ENCODE measurements around the gene RNU1-1.
"Not testable (repeated sequence)": the region's sequence is repeated elsewhere in the genome, so short reads cannot be mapped to it uniquely, and the experiment has no call there.

RNU1-1 gene

DNA sequence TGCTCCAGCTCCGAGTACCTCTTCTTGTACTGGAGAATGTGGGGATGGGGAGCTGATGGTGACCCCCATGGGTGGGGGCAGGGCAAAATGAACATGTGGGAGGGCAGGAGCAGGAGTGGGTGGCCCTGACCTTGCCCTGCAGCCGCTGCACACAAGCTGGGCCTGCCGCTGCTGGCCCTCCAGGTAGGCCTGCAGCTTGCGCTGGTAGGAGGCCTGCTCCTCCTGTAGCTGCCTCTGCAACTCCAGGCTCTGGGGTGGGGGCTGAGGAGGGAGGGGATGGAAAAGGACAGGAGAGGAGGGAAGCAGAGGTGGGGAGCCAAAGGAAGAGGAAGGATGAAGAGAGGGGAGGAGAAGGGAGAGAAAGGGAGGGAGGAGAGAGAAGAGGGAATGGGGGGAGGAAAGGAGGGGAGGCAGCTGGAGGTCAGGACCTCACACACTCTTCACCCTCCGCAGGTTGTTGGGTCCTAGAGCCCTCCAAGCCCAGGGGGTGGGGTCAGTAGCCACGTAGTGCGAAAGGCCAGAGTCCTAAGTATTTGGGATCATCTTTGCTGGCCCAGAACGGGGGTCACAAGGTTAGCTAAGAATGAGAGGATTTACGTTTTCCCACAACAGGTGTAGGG is 22.9 kb downstream of the RNU1-1 start:
- no peak for DNase-seq

DNA sequence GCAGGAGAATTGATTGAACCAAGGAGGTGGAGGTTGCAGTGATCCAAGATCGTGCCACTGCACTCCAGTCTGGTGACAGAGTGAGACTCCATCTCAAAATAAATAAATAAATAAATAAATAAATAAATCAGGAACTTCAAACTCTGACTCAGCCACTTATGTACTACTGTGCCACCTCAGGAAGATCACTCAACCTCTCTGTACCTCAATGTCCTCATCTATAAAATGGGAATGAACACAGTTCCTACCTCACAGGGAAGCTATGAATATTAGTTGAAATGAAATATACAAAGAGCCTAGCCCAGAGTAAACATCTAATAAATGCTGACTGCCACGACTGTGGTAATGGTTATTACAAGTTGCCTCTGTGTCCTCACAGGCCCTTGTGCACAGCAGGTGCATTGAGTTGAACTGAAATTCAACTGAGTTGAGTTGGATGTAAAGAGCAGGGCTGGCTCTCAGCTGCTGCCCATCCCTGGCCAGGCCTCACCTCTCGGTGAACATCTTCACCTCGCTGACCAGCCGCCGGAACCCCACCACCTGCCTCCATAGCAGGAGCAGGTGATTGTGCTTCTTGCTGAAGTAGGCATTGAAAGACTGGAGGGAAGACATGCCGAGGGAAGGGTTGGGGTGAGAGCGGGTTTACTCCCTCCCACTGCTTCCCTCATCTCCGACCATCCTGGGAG is 24.7 kb downstream of the RNU1-1 start:
- not testable (repeated sequence) for DNase-seq

DNA sequence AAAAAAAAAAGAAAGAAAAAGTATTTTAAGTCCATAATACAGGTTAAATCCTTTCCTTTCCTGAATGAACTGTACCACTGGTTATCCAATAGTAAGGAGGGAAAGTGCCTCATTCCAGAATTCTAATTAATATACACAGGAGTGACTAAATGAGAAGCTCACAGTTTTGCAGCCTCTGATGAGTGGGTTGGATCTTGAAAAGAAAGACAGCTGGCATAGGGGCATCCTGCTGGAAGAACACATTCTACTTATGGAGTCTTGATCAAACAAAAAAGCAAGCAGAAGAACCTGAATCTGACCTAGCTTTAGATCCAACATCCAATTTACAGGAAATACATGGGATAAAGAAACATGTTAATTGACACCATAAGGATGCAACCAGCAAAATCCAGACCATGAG is 27.1 kb downstream of the RNU1-1 start:
- not testable (repeated sequence) for DNase-seq

GRCh38 chr1:16486316-16486715 is 27.8 kb downstream of the RNU1-1 start:
- not testable (repeated sequence) for DNase-seq

- no peak for DNase-seq
Observed at GRCh38 chr1:16484931-16485330, 29.2 kb downstream of the RNU1-1 start.

DNA sequence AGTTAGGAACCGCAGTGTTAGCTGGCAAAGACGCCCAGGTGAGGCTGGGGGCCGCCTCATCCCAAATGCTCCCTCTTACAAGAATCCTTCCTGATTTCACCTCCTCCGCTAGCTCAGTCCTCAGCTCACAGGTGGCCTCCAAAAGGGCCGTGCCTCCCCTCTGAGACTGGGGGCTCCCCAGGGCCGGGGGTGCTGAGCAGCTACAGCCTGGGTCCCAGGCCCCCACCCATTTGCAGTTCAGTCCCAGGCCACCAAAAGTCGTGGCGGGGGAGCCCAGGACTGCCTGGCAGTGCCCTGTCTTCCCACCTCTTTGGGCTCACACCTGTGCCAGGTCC is 29.6 kb downstream of the RNU1-1 start:
- no peak for DNase-seq

GRCh38 chr1:16483639-16484500 is 30.2 kb downstream of the RNU1-1 start:
- DNase-seq: not testable (repeated sequence)

DNA sequence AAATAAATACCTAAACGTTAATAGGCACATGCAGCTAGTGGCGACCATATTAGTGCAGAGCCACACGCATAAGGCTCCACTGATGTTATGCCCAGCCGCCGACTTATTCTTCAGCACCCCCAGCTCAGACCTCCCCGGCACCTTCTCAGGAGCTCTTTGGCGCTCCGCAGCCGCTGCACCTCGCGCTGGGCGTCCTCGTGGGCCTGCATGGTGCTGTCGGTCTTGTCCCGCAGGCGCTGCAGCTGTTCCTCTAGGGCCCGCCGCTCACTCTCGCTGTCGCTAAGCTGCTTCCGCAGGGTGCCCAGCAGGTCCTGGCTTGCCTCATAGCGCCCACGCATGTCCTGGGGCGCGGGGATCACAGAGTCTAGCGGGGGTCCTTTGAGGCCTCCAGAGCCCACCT is 30.9 kb downstream of the RNU1-1 start:
- not testable (repeated sequence) for DNase-seq

DNA sequence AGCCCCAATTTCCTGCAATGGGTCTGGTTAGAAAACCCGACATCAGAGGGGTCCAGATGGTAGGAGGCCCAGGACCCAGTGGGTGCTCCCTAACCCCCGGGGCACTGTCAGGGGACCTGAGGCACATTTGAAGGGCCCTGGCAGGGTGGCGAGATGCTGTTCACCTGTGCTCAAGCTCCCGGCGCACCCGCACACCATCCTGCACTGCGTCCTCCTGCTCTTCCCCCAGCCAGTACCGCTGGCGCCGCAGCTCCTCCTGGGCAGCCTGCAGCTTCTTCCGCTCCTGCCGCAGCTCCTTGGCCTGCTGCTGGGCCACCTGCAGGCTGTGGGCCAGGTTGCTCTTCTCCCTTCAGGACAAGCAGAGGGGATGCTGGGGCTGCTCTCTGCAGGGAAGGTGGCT is 36.0 kb downstream of the RNU1-1 start:
- no peak for DNase-seq

GRCh38 chr1:16475771-16476770 is 38.0 kb downstream of the RNU1-1 start:
- DNase-seq: not testable (repeated sequence)

GRCh38 chr1:16474891-16475290 is 39.2 kb downstream of the RNU1-1 start:
- DNase-seq: not testable (repeated sequence)

DNA sequence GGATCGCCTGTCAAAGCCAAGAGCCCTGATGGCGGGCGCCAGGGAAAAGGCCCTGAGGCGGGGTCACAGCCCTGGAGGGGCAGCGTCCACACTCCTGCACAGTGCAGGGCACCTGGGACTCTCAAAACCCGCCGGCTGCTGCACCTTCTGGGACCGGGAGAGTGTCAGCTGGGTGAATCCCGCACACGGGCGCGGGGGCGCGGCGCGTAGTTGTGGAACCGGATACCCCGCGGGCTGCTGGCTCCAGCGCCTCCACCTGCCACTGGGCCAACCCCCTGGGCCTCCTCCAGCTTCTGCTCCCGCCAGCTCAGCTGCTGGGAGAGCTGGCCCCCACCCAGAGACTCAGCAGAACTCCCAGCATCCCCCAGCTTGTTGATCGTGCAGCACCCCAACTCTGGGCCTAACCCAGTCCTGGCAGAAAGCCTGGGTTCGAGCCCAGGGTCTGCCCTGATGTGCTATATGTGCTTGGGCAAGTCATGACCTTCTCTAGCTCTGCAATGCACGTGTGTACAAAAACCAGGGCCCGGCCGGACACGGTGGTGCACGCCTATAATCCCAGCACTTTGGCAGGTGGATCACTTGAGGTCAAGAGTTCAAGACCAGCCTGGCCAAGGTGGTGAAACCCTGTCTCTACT is 39.8 kb downstream of the RNU1-1 start:
- no peak for DNase-seq

- DNase-seq: no peak
Observed at GRCh38 chr1:16468558-16468957, 45.5 kb downstream of the RNU1-1 start.

- peak; percentile 7 for DNase-seq
Observed at GRCh38 chr1:16464917-16465625, 49.0 kb downstream of the RNU1-1 start.
